GM12872 (cell line): ENCODE results near the gene C3orf62.

Experiments used
- TF ChIP-seq, protein P1 (sequence below): IDR thresholded peaks from 3 replicates; pipeline ENCODE4 v1.5.1; 2011; ENCODE audit warnings: low read depth, mild to moderate bottlenecking, low read length, moderate library complexity; ENCODE audit not compliant: insufficient read depth

Gene C3orf62

DNA sequence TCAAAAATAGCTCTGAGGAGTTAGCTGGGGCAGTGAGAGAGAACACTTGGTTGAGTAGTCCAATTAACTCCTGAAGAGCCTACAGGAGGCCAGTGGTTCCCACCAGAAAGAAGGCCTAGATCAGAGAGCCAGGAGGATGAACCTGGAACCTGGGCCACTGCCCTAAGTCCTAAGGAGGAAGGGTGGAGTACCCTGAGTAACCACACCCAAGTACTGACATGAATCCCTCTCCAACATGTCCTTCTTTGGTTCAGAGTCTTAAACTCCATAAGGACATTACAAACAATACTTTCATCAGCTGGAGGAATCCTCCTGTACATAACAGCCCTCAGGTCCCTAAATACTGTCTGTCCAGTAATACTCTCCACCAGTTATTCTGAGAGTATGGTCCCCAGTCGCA, 25.6 kb upstream of the C3orf62 start:
- TF ChIP-seq, protein P1, sequence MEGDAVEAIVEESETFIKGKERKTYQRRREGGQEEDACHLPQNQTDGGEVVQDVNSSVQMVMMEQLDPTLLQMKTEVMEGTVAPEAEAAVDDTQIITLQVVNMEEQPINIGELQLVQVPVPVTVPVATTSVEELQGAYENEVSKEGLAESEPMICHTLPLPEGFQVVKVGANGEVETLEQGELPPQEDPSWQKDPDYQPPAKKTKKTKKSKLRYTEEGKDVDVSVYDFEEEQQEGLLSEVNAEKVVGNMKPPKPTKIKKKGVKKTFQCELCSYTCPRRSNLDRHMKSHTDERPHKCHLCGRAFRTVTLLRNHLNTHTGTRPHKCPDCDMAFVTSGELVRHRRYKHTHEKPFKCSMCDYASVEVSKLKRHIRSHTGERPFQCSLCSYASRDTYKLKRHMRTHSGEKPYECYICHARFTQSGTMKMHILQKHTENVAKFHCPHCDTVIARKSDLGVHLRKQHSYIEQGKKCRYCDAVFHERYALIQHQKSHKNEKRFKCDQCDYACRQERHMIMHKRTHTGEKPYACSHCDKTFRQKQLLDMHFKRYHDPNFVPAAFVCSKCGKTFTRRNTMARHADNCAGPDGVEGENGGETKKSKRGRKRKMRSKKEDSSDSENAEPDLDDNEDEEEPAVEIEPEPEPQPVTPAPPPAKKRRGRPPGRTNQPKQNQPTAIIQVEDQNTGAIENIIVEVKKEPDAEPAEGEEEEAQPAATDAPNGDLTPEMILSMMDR, result no peak

DNA sequence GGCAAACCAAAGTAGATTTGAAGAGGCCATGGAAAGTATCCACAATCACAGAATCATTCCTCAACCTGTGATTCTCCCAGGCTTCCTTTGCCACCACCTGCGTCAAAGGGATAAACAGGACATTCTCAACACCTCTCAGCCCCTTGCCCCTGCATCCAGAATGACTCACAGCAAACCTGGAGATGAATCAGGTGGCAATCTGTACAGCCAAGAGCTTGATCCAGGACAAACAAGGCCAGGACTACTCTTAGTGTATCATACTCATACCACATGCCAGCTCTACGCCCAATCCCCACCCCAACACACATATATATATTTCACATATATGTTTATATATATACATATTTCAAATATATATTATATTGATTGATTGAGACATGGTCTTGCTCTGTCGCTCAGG, 23.6 kb upstream of the C3orf62 start:
- TF ChIP-seq, protein P1, result no peak

DNA sequence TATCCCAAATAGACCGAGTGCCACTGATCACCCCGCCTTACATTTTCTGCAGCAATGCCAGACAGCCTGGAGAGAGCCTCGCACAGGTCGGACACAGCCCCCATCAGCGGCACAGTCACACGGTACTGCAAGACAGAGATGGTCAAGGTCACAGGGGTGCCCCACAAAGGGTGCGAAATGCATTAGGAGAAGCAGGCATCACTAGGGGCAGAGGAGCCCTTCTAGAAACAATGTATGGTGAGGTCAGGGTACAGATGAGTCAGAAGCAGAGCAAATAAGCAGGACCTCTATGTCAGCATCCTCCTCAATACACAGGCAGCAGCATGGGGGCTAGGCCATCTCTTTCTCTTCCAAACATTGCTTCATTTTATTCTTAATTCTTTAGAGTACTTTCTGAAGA, 21.5 kb upstream of the C3orf62 start:
- TF ChIP-seq, protein P1, result no peak

DNA sequence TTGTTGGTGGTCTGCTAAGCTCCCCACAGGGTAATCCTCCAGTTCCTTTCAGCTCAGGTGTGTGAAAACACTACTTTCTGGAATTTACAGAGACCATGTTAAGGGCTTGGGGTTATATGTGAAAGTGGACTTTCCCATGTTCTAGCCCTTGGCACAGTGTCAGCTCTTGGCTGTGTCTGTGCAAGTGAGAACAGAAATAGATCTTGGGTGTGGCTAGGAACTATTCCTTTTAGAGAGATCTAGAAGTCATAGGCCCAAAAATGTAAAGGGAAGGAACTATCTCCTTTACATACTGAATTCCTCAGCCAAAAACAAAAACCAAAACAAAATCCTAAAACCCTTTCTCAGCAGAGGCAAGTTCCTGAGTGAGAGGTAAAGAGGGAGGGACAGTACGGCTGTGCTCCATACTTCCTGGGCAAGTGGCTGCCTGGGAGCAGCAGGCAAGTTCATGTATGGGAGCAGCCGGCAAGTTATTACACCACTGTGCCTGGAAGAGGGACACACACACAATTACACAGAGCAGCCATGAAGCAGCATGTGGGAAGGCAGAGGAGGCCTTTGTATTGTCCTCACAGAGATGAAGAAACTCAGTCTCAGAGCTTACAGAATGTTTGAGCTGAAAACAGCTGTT, 19.9 kb upstream of the C3orf62 start:
- TF ChIP-seq, protein P1, result no peak

DNA sequence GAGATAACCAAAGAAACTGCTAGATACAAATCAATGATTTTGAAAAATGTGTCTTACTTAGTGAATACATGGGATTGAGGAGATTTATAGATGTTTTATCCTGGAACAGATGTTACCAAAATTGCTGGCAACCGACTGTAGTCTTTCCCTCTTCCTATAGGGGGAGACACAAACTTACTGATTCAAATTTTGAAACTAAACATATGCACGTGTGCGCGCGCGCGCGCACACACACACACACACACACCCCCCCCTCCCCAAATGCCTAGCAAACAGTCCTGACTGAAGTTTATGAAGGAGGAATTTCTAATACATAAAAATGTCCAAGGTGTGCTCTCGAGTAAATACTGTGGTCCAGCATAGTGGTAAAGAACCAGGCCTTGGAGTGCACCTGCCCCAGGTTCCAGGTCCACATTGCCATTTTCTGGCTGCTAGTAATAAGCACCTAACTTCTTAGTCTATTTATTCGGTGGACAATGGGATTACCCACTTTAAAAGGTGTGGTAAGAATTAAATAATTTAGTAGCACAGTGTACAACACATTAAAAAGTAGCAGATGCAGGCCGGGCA, 18.5 kb upstream of the C3orf62 start:
- TF ChIP-seq, protein P1, result peak; percentile 60

DNA sequence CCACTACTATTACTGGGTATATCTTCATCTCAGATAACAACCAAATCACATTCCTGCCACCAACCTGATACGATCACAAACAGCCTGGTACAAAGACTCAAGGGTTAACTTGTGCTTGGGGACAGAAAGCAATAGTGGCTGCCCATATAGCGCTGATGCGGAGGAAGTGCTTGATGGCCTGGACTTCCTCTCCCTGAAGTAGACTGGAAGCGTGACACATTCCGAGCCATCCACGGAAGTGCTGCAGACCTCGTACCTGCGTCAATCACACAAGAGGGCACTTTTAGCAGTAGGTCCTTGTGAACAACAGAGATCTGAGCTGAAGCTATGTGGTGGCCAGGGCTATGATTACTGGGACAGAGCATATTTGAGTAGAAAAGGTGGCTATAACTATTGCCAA, 17.3 kb upstream of the C3orf62 start:
- TF ChIP-seq, protein P1, result no peak

DNA sequence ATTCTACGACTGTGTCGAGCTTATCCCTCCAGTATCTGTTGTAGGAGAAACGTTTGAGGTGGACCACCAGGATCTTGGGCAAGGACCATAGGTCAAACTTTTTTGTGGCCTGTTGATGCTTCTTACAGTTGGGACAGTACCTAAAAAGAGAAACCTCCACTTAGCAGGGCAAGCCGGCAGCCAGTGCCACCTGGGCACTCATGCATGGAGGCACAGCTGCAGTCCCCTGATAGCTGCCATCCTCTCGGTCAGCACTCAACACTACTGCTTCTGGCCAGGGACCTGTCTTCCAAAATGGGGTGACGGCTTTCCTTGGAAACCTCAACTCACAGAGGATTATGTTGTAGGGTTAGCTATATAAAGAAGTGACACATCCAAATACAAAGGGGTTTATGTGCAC, 7.0 kb upstream of the C3orf62 start:
- TF ChIP-seq, protein P1, result no peak
